ENCODE measurements around the gene FIG4.
A peak's percentile ranks its signal among the peaks of the same experiment; 100 is the strongest.

FIG4 gene

DNA sequence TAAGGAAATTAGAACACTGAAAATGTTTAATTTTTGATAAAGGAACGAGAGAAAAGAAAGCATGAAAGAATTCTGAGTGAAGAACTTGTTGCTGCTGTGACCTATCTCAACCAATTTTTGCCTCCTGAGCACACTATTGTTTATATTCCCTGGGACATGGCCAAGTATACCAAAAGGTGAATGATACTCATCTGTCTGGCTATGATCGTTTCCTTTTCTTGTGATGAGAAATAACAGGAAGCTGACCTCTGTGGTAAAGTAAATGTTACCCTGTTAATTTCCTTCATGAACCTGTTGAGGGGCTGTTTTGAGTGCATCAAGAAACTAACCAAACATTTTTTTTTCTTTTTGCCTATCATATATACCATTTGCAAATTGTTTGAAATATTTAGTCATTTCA is 69.1 kb downstream of the FIG4 start:
- peak; percentile 39 for DNase-seq (ENCODE audit: low read depth)

DNA sequence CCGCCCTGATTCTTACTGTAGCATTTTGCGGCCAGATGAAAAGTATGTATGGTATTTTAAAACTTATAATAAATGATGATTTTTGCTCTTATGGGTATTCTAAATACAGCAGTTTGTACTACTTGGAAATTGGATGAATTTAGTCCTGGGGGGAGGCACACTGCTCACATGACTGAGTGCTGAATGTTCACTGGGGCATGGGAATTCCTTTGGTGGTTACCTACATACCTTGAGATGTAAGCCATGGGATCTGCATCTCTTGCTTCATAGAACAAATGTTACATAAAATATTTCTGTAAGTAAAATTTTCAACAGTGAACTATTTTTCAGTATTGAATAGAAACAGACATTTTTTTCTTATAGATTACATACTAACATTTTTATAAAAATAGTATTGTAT is 71.1 kb downstream of the FIG4 start:
- no peak for DNase-seq (ENCODE audit: low read depth)

DNA sequence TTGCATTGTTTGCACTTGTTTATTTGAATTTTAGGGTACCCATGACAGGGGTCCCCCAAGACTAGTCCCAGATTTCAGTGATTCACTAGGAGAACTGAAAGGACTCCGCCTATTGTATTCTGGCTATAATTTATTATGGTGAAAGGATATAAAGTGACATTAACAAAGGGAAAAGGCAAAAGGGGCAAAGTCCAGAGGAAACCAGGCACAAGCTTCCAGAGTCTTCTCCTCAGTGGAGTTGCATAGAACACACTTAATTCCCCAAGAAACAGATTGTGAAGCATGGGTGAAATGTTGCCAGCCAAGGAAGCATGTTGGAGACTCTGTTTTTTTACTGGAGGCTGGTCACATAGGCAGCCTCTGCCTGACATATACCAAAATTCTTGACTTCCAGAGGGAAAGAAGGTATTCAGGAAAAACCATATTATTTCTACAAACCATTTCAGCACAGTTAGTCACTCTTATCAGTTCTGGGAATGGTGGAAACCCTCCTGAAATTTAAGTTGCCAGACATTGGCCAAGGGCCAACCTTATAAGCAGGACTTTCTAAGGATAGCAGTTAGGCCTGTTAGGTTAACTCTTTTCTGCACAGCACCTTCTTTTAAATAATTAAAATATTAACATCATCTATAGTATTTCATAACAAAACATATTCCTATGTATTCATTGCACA is 71.8 kb downstream of the FIG4 start:
- no peak for DNase-seq (ENCODE audit: low read depth)

DNA sequence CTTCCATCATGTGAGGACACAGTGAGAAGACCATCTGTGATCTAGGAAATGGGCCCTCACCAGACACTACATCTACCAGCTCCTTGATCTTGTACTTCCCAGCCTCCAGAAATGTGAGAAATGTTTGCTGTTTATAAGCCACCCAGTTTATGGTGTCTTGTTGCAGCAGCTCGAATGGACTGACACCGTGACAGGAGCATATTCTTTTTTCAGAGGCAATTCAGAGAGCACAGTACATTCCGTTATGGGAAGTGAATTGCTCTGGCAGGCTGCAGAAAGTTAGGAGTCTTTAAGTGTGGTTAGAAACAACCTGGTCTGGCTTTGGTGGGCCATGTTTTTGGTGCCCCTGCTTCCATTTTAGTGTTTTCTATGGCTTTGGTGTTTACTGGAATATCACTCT is 75.1 kb downstream of the FIG4 start:
- no peak for DNase-seq (ENCODE audit: low read depth)

DNA sequence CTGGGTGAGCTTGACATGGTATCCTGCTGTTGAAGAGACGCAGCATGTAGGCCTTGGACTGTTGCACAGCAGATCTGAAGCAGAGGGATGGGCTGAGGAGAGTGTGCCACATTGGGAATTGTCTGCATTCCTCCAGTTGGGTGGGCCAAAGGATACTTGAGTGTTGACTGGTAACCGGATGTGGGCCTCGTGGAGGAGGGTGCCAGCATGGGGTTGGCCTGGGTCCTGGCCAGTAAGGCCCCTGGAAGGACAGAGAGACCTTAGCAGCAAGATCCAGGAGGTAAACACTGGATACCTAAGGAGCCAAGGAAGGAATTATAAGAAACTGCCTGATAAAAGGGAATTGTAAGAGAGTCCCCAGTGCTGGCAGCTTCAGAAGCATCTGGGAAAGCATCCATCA is 76.9 kb downstream of the FIG4 start:
- DNase-seq (ENCODE audit: low read depth) = no peak

DNA sequence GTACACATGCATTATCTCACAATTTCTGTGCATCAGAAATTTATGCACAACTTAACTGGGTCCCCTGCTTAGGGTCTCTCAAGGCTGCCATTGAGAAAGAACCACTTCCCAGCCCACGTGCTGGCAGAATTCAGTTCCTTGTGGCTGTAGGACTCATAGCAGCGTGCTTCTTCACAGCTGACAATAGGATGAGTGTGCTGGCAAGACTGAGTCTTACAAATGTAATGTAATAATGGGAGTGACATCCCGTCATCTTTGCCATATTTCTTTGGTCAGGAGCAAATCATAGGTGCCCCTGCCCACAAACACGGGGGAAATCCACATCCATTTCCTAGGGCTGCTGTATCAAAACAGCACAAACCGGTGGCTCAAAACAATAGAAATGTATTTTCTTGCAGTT is 77.4 kb downstream of the FIG4 start:
- DNase-seq (ENCODE audit: low read depth) = no peak

DNA sequence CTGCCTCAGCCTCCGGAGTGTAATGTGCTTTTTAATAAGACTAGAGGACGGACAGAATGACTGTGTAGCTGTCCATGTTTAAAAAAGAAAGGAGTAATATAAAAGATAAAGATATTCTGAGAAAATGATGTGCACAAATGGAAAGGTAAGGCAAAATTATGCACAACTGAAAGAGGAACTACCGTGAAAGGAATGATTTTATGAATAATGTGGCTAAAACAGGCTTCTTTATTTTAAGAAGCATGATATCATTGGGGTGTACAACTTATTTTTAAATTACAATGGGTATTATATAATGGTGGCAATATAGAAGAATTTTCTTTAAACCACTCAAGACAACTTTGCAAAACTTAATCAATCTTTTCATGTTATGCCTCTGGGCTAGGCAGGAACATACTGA is 78.1 kb downstream of the FIG4 start:
- no peak for DNase-seq (ENCODE audit: low read depth)

DNA sequence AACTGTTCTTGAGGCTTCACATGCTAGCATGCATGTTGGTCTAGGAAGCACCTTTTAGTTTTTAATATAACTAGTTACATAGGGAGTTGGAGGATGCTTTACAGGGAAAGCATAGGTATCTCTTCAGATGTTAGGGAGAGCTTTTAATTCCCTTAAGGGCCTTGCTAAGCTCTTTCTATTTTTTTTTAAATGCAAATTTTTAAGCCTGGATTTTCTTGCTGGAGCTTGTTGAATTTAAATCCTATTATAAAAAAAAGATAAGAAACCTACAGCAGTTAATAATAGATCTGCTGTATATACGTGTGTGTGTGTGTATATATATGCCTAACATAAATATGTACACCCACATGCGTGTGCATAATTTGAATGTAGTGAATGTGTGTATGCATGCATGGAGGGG is 79.0 kb downstream of the FIG4 start:
- no peak for DNase-seq (ENCODE audit: low read depth)

DNA sequence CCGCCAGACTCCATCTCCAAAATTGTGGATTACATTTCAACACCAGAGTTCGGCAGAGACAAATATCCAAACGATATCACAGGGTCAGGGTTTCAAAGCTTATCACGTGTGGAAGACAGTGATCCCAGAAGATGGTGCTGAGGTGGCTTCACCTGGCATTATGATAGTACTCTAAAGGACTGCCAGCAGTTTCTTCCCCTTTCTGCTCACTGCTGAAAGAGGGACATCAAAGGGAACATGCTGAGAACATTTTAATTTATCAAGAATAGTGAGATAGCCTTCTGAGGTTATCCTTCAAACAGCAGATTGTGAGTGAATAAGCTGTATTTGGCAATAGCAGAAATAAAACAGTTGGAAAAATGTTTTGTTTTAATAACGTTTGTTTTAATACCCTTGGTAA is 79.7 kb downstream of the FIG4 start:
- no peak for DNase-seq (ENCODE audit: low read depth)

DNA sequence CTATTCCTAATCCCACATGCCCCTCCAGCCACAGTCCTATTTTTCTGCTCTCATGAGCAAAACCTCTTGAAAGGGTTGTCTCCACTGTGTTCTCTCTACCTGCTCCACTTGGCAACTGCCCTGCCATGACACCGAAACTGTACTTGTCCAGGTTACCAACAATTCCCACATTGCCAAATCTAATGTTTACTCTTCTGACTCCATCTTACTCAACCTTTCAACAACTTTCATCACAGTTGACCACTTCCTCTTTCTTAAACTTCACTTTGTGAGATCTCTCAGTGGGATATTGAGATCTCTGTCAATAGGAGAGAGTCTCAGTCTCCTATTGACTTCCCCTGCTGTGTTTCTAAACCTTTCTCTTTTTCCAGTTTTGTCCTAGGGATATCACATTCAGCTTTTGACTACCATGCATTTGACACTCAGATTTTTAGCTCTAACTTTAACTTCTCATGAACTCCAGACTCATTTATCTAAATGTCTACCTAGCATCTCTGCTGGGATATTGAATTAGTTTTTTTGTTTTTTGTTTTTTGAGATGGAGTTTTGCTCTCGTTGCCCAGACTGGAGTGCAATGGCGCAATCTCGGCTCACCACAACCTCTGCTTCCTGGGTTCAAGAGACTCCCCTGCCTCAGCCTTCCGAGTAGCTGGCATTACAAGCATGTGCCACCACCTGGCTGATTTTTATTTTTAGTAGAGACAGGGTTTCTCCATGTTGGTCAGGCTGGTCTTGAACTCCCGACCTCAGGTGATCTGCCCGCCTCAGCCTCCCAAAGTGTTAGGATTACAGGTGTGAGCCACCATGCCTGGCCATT is 81.1 kb downstream of the FIG4 start:
- peak; percentile 45 for DNase-seq (ENCODE audit: low read depth)

DNA sequence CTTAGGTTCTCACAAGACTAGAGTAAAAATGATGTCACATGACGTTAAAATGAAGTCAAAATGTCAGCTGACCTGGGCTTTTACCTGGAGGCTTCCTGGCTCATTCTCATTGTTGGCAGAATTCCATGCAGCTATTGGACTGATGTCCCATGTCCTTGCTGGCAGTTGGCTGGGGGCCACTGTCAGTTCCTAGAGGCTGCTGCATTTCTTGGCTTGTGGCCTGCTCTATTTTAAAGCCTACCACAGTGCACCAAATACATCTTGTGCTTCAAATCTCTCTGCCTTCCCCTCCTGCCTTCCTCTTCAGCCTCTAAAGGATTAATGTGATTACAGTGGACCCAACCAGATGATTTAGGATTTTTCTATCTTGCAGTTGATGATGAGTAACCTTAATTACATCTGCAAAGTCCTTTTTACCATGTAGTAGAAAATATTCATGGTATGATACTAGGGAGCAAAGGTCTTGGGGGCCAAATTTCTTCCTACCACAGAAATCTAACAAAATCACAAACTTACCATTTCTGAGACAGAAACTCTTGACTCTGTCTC is 81.9 kb downstream of the FIG4 start:
- DNase-seq (ENCODE audit: low read depth) = peak; percentile 88

DNA sequence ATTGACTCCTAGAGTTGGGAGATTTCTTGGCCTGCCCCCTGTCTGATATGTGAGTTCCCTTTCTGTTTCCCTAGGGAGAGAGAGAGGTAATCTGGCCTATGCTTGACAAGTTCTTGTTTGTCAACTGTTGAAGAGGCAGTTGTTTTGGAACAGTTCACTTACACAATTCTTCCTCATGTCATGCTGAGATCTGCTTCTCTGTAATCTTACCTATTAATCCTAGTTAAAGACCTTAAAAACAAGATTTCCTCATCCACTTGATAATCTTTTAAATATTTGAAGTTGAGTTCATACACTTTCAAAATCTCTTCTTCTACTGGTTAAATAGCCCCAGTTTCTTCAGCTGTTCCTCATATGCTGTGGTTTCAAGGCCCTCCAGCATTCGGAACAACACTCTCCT is 89.9 kb downstream of the FIG4 start:
- DNase-seq (ENCODE audit: low read depth) = peak; percentile 44

DNA sequence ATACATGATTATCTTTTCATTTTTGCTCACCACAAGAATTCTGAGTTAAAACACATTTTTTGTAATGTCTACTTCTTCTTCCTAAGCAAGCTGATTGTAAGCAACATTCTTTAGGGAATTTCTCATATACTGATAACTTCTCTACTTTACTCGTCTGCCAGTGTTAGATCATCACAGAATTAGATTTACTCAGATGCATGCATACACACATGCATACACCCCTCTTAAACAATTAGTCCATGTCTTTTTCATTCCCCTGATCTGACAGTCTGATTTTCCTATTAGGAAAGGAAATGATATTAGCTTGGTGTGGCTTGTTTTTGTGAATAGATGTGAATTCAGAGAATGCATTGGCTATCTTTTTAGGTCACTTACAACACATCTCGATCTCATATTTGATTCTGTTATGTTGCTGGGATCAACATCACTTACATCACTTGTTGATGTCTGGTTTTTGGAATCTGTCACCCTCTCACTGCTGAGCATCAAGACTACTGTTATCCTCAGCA is 91.4 kb downstream of the FIG4 start:
- no peak for DNase-seq (ENCODE audit: low read depth)

DNA sequence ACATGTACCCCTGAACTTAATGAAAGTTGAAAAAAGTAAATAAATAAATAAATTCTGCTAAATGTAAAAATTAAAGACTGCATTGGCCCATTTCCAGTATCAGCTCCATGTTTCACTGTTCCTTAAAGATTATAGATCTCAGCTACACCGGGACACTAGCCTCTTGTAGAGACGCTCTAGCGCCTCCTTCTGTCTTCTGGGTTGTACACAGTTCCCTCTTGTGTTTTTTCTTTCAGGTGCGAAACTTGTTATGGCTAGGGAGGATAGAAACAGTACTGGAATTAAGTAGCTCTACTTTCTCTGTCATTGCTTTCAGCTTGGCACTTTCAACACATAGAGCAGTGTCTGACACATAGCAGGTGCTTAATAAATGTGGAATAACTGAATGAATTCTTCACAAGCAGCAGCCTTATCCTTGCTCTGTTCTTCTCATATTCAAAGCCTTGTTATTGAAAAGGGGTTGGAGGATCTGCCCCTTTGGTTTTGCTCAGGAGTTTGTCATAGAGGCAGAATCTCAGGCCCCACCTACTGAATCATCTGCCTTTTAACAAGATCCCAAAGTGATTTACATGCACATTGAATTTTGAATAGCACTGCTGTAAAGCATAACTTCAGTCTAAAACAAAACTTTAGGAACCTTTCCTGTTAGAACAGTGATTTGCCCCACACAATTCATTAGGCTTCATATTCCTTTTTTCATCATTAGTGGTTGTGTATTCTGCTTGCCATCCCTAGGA is 92.3 kb downstream of the FIG4 start:
- DNase-seq (ENCODE audit: low read depth) = no peak

DNA sequence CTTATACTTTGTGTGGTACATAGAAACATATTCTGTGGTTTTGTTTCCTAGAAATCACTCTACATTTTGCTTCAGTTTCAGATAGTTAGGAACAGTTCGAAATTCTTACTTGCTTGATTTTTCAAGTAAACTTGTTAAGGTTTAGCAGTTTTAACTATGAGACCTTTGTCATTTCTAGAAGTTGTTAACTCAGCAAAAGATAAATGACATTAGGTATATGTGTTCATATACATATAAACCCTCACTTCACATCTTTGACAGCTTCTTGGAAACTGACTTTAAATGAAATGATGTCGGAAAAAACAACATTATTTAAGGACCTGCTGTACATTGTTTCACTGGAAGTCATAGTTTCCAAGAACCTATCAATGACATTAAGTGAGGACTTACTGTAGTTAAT is 96.2 kb downstream of the FIG4 start:
- no peak for DNase-seq (ENCODE audit: low read depth)

DNA sequence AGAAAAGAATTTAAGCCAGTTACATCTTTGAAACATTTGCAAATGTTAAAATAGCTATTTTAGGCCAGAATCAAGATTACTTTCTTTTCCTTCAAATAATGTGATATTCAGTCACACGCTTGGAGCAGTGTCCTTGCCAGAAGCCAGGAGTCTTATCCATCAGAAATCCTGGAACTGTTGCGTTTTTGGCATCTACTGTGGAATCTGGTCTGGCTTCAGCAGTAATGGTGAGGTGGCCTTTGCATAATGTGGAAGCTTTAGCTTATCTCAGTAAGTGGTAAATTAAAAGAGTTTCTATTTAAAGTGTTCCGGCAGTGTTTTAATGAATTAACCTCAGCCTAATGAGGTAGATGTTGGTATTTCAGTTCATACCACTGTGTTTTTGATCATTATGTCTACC is 97.6 kb downstream of the FIG4 start:
- DNase-seq (ENCODE audit: low read depth) = no peak

DNA sequence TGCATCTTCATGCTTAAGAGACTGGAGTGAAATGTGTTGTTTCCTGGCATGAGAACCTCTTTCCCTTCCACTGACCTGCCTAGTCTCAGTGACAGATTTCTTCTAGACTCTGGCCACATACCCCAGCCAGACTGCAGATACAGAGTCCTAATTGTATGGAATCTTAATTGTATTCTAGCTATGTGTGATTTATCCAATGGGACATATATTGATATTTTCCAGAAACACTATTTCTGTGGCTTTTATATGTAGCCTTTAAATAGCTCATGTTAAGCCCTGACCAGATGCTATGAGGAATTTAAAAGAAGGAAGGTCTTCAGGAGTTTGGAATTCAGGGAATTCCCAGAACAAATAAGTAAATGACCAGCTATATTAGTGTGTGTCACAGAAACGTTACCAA is 99.0 kb downstream of the FIG4 start:
- DNase-seq (ENCODE audit: low read depth) = peak; percentile 62

DNA sequence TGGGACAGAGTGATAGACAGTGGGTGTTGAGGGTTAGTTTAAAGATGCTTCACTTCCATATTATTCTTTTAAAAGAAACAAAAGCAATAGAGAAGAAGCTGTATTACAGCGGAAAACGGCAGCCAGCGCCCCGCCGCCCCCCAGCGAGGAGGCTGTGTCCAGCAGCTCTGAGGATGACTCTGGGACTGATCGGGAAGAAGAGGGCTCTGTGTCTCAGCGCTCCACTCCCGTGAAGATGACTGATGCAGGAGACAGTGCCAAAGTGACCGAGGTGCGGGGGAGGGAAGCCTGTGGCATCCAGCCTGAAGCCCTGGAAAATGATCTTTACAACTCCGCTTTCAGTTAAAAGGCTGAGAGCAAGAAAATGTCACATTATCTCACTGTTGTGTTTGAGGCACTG is 100.2 kb downstream of the FIG4 start:
- no peak for DNase-seq (ENCODE audit: low read depth)

DNA sequence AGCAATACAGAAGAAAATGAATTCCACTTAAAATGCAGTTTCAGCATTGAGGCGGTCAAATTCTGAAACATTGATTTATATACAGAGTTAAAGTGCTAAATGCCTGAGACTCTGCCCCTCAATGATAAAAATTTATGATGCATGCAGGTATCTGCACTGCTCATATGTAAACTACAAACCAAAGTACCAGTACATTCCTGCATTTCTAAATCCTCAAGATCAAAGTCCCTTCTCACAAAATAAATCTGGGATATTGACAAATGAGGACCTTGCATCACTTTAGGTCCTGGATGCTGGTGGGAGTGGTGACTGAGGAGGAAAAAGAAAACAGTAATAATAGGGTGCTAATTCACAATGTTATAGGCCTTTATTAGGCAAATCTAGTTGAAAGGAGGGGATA is 101.9 kb downstream of the FIG4 start:
- DNase-seq (ENCODE audit: low read depth) = no peak

DNA sequence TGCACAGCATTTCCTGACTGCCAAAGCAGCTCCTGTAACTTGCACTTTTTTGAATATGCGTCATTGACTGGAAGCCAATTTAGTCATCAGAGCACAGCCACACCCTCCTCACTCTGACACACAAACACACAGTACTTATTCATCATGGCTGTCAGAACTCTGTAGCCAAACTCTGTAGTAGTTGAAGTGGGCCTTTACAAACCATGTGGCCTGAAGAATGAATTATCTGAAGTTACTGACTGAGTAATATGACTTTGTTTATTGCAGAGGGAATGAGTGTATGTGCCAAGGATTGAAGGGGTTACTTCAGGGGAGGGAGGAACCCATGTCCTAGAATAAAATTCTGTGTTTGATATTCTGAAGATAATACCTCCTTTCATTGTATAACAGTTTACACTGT is 102.7 kb downstream of the FIG4 start:
- DNase-seq (ENCODE audit: low read depth) = peak; percentile 98

DNA sequence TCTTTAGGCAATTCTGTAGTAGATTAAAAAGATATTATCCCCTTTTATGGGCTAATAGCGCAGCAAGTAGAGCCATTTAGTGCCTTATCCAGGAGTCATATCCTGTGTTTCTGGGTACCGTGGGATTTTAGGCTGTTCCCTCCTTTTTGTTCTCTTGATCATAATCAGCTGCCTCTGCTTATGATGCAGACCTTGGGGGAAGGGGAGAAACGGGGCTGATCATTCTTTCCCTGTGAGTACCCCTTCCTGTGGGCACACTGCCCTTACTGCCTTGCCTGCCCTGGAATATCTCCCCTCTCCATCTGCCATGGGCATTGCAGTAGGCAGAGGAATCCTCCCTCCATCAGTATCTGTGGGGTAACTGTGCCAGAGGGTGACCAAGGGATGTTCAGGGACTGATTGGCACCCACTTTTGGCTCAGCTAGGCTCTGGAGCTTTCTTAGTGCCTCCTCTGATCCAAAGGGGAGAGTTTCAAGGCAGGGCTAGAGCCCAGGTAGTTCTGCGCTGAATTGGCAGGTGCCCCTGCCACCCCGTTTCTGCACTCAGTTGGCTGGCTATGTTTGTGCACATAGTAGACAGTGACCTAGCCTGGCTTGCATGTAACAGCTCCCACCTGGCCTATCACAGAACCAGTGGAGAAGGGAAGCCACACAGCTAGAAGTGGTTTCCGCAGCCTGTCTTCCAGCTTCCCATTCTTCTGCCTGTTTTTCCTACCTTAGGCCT is 103.3 kb downstream of the FIG4 start:
- peak; percentile 52 for DNase-seq (ENCODE audit: low read depth)

DNA sequence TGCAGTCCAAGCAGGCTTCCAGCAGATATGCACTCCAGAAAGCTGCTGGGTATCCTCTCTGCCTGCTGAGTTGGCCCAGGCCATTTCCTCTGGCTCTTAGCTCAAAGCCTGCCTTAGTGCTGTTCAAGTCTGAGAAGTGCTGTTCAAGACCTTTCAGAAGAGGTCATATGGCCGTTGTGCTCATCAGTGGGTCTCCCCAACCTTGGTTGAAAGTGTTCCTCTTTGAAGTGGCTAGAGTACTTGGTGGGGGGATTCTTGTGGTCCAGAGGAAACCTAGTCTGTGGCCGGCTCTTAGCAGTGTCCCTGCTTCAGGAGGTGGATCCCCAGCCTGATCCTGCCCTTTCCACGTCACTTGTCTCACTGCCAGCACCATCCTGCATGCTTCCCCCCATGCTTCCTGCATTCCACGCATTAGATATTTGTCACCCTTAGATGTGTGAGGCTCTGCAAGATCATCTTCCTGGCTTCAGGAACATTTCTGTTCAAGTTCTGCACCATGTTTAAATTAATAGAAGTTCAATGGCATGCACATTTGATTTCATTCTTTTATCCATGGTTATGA is 105.0 kb downstream of the FIG4 start:
- DNase-seq (ENCODE audit: low read depth) = no peak
